HG03565 (cell line): ENCODE results near the gene SCTR.
"Not testable (repeated sequence)": the region's sequence is repeated elsewhere in the genome, so short reads cannot be mapped to it uniquely, and the experiment has no call there.

Source experiments
- ATAC-seq: cut with Tn5 transposase; IDR thresholded peaks from one replicate; pipeline ENCODE4 v1.9.1; 2021; ENCODE audit warnings: mild to moderate bottlenecking, moderate library complexity; ENCODE audit not compliant: unreplicated experiment

Gene SCTR

GRCh38 chr2:119417908-119418307 lies 106.4 kb downstream of the SCTR start:
- no peak for ATAC-seq

DNA sequence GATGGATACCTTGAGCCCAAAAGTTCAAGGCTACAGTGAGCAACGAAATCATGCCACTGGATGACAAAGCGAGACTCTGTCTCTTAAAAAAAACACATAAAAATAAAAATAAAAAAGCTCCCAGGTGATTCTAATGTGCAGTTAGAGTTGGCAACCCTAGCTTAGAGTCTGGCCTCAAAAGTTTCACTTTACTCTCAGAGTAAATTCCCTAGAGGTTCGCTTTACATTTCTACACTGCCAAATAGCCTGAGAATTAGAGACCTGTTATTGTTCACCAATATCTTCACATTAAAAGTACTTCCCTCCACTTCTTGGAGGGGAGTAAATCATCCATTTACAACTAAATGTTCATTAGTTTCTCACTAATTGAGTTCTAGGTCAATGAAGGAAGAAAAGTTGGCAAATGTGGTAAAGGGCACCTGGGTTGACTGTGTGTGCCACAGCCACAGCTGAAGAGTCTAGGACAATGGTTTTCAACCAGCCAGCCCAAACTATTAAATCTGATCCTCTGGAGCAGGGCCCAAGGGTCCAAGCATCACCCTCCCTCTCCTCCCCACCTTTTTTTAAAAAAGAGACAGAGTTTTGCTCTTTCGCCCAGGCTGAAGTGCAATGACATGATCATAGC lies 107.9 kb downstream of the SCTR start:
- ATAC-seq, result no peak

DNA sequence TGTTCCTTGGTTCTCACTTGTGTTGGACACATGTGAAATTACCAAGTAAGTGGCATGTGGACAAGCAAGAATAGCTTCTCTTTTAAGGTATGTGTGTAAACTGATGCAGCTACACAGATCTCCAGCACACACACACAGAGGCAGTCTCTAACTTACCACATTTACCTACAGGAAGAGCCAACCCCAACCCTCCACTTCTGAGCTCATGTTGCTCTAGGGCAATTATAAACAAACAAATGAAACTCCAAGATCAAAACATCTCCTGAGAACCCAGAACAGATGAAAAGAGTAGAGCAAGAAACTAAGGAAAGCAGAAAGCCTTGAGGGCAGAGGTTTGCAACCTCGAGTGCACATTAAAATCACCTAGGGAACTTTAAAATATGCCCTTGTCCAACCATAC lies 108.7 kb downstream of the SCTR start:
- ATAC-seq, result no peak

DNA sequence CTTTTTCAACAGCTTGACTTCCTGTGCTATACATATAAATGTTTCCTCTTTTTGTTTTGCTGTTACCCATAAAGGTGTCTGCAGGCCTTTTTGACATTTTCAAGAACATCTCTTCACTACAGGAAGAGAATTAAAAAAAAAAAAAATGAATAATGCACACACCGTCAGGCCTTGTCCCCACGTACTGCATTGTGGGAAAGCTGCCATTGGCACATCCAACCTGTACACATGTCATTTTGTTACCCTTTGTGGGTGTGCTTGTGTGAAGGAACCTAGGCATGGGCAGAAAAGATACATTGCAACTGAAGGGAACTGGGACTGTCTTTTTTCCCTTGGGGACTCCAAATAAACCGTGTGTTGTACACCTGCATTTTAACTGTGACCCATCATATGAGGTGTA lies 109.4 kb downstream of the SCTR start:
- ATAC-seq, result no peak

DNA sequence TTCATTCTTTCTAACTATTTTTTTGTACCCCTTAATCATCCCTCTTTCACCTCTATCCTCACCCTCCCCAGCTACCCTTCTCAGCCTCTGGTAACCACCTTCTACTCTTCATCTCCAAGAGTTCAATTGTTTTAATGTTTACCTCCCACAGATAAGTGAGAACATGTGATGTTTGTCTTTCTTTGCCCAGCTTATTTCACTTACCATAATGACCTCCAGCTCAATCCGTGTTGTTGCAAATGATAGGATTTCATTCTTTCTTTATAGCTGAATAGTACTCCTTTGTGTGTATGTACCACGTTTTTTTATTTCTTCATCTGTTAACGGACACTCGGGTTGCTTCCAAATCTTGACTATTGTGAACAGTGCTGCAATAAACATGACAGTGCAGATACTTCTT lies 114.8 kb downstream of the SCTR start:
- ATAC-seq, result no peak

GRCh38 chr2:119408221-119408619 lies 116.1 kb downstream of the SCTR start:
- ATAC-seq, result no peak

DNA sequence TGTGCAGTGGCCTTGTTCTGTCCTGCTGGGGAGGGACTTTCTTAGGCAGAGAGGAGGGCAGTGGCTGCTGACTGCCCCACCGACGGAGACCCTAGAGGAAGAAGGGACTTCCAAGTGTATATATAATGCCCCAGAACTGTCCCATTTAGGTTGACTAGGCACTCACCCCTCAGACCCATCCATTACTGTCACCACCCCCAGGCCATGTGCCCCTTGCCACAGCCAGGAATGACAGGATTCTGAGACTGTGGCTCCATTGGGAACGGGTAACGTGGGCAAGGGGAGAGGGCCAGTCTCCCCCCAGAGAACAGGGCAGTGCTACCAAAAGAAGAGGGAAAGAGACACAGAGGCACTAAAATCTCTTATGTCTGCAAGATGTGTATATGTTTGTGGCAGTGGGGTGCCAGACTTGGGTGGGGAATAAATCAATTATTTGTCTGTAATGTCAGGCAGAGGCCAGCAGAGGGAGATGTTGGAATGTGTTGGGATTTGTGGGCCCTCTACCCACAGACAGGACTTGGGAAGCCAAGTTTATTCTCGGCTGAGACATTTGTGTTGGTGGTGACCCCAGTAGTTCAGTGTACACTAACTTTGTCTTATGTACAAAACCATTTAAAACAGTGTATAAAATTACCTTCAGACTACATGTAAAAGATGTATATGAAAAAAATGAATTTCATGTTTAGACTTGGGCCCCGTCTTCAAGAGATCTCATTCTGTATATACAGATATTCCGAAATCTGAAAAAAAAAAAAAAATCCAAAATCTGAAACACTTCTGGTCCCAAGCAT lies 116.7 kb downstream of the SCTR start:
- no peak for ATAC-seq

DNA sequence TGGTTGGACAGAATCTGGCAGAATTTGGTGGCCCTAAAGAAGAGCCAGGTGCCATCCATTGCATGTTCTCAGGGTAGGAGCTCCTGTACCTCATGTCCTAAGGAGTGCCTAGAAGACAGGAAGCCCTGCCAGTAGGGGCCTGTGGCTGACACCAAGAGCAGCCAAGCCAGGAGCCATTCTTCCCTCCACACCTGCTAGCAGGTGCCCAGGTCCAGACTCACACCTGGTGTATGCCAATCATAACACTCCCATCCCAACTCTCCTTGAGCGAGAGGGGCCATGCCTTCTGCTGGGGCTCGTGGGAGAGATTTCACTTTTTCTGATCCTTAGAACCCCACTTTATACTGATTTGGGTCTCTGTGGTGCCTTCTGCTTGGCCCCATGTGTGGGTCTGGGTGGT lies 119.1 kb downstream of the SCTR start:
- no peak for ATAC-seq

GRCh38 chr2:119403618-119404017 lies 120.7 kb downstream of the SCTR start:
- ATAC-seq, result not testable (repeated sequence)

DNA sequence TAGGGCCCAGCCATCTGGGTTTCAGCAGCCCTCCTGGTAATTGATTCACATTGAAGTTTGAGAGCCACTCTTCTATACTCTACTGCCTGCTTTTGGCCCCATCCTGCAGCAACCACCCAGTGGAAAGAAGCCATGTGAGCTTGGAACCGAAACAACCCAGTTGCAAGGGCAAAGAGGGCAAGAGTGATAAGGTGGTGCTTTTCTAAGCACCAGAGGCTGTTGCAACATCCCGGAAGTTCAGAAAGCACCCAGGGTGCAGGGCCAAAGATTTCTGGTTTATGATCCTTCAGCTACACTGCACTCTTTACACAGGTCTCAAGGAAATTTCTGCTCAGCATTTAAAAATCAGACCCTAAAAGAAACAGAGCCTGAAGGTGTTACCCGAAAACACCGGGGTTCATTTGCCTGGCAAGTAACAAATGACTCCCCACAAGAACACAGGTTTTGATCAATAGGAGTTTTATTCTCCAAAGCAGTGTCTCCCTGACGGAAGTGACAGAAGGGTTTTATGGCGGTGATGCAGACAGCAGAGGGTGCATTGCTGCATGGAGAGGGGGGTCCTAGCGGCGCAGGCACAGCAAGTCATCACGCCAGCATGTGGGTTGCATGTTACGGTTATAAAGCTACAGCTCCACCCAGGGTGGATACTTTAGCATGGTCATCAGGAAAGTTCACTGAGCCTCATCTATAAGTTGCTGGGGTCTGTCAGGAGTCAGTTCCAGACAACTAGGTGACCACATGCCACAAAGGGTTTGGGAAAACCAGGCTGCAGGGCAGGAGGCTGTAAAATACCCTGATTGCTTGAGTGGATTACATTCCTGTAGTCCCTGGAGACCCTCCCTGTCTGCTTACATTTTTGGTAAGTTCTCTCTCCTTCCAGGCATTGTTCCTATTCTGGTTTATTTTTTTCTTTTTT lies 121.4 kb downstream of the SCTR start:
- ATAC-seq, result no peak

GRCh38 chr2:119402106-119402505 lies 122.2 kb downstream of the SCTR start:
- no peak for ATAC-seq

DNA sequence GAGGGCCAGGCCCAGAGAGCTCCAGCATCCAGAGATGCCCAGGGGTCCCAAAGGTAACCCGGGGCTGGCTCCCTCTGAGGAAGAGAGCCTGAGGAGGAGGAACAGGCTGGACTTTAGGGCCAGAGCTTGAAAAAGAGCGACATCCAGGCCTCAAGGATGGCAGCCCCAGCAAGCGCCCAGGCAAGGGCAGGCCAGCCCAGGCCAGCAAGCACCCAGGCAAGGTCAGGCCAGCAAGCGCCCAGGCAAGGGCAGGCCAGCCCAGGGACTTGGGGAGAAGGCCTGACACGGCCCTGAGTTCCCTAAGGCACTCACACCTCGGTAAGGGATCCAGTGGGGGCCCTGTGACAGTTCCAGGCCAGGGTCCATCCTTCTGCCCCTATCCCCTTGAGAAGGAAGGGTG lies 127.1 kb downstream of the SCTR start:
- no peak for ATAC-seq

DNA sequence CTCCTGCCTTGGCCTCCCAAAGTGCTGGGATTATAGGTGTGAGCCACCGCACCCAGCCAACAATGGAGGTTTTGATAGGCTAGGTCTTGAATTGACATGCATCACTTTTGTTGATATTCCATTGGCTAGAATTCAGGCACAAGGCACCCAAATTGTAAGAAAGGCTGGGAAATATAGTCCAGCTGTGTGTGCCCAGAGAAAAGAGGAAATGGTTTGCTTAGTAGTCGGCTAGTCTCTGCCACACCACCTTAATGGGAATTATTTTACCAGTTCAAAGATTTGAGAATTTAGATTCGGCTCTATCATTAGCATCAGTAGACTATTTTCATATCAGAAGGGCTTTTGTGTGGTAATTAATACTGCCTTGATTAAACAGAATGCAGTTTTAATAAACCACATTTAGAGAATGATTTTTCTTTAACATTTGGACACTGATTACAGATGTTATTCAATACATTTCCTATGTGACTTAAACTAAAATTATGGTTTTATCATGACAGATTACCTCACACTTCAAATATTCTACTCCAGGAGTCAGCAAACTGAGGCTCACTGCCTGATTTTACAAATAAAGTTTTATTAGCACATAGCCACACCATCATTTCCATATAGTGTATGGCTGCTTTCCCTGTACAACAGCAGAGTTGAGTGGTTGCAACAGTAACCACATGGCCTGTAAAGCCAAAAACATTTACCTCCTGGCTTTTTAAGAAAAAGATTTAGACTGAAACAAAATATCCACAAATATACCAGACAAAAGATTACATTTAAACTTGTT lies 130.1 kb downstream of the SCTR start:
- ATAC-seq, result no peak
